Left lung (tissue), 10 donors: ENCODE results near the gene PAXX. TPM values are rescaled to one million over a fixed set of nuclear protein-coding genes. Genes with fewer than 3 reads are reported as not detected.

Source experiments
- ATAC-seq: fragments of 200-7000 bp; cut with Tn5 transposase; one replicate; pipeline ENCODE4 v1.9.1; 2020; ENCODE audit warnings: moderate library complexity
- DNase-seq, 4 donors: peaks; one replicate each; pipeline ENCODE4 v3.0.0-alpha.2; 2013 to 2020
- H3K27ac ChIP-seq, 2 donors: fragments of 200-600 bp; sonication (generic) in 1 of 2; one replicate each; pipeline versions ENCODE4 v1.5.0 to v1.8.0; 2020 to 2021
- H3K27me3 ChIP-seq, 2 donors: fragments of 200-600 bp; sonication (generic) in 1 of 2; one replicate each; pipeline versions ENCODE4 v1.5.0 to v1.8.0; 2020 to 2021
- H3K36me3 ChIP-seq, 2 donors: fragments of 200-600 bp; sonication (generic) in 1 of 2; one replicate each; pipeline versions ENCODE4 v1.5.0 to v1.8.0; 2020 to 2021
- H3K4me1 ChIP-seq, 2 donors: fragments of 200-600 bp; one replicate each; pipeline ENCODE4 v1.8.0; 2021
- H3K4me3 ChIP-seq, 2 donors: fragments of 200-600 bp; sonication (generic) in 1 of 2; one replicate each; pipeline versions ENCODE4 v1.5.0 to v1.8.0; 2020 to 2021; ENCODE audit warnings: mild to moderate bottlenecking in 1 of 2
- H3K9me3 ChIP-seq, 2 donors: fragments of 200-600 bp; sonication (generic) in 1 of 2; one replicate each; pipeline versions ENCODE4 v1.5.0 to v1.8.0; 2020 to 2021
- intact Hi-C, 2 donors: fragments of 100-400 bp; cut with DNase I; formaldehyde crosslinking; loops; one replicate each; pipeline versions ENCODE4 v1.11.2 to v1.14.2; 2022
- polyA plus RNA-seq, 6 donors: library from polyadenylated mRNA; unstranded; fragments of 120-200 nt; gene quantifications; one replicate each; pipeline ENCODE4 v1.2.1, GENCODE V29; 2013; ENCODE audit not compliant: insufficient read length in 6 of 6
- total RNA-seq, 2 donors: library from RNA; stranded (reverse); fragmentation: NEBNext Ultra II Directional; extraction: Animal tissue kit (Norgen Biotek cat#: 25700); gene quantifications; one replicate each; pipeline ENCODE4 v1.2.1, GENCODE V29; 2021
- TF ChIP-seq, protein P1 (sequence below), 2 donors: fragments of 200-600 bp; sonication (generic) in 1 of 2; IDR thresholded peaks; one replicate each; pipeline versions ENCODE4 v1.5.0 to v1.8.0; 2021; ENCODE audit warnings: antibody characterized with exemption in 2 of 2
- donor health status: DM: no; HTN: yes; CAD: no.
- donor health status: DM: no; HTN: no; CAD: no.

The PAXX gene
- total and polyA plus RNA-seq, 8 donors, result 28.1 to 56.6 (median 34.2) TPM

- DNase-seq (peak in 1 of 4 donors; percentile 49), ATAC-seq (no peak)
- H3K27ac ChIP-seq, result peak within 1 kb of the TSS in 1 of 2 donors; percentile 84
- peak within 1 kb of the TSS; percentile 49 to 52 for H3K4me3 ChIP-seq
- H3K27me3 ChIP-seq, result no peaks in the 10 kb centered on the region
- intact Hi-C loops, result no loop called here
- H3K4me1 ChIP-seq, result peaks cover 11 to 52% of the 10 kb centered on the region in 2 donors
- H3K36me3 ChIP-seq, result no peaks in the 10 kb centered on the region
- TF ChIP-seq, protein P1, sequence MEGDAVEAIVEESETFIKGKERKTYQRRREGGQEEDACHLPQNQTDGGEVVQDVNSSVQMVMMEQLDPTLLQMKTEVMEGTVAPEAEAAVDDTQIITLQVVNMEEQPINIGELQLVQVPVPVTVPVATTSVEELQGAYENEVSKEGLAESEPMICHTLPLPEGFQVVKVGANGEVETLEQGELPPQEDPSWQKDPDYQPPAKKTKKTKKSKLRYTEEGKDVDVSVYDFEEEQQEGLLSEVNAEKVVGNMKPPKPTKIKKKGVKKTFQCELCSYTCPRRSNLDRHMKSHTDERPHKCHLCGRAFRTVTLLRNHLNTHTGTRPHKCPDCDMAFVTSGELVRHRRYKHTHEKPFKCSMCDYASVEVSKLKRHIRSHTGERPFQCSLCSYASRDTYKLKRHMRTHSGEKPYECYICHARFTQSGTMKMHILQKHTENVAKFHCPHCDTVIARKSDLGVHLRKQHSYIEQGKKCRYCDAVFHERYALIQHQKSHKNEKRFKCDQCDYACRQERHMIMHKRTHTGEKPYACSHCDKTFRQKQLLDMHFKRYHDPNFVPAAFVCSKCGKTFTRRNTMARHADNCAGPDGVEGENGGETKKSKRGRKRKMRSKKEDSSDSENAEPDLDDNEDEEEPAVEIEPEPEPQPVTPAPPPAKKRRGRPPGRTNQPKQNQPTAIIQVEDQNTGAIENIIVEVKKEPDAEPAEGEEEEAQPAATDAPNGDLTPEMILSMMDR (IDR thresholded peaks at IDR 0.05), result no peak
- H3K9me3 ChIP-seq, result no peaks in the 10 kb centered on the region
These were observed 35.4 kb downstream of the PAXX start, which contains the start of gene ABCA2 for GRCh38 chr9:137027369-137028262. Gene ABCA2 (minus strand): TSS chr9:137028237. CDS start chr9:137028140, 97 bp downstream.

DNA sequence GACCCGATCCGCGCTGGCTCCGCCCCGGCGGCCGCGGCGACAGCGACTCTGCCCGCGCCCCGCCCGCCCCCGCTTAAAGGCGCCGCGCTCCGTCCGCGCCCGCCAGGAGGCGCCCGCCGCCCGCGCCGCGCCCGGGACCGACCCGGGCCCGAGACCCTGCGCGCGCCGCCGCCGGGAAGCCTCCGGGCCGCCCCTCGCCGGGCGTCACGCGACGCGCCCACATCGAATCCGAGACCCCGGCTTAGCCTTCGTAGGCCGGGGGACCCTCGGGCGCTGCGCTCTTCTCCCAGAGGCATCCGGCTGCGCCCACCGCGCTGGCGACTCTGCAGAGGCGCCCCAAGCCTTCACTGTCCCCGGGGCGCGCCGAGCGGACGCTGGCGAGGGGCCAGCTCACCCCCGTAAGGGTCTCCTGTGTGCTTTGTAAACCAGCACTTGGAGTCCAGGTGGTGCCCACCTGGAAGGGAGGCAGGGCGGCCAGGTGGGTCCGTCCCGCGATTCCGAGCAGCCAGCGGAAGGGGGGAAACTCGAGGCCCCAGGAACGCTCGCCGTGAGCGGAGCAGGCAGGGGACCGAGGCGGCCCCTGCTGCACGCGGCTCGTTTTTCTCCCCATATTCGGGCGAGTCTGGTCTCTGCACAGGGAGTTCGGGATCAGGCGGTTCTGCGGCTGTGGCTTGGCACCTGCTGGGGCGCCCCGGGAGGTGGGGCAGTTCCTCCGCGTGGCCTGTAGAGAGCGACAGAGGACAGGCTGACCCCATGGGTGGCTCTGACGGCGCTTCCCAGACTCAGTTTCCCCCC, 36.2 kb downstream of the PAXX start:
- TF ChIP-seq, protein P1 (IDR thresholded peaks at IDR 0.05), result peak in 1 of 2 donors; percentile 25
- H3K27ac ChIP-seq, result peak overlapping the region in 1 of 2 donors; percentile 84
- DNase-seq (peak in 3 of 4 donors; percentile 66 to 93 (median 74)), ATAC-seq (peak; percentile 74)
- intact Hi-C loops, result no loop called here
- H3K36me3 ChIP-seq, result no peaks in the 10 kb centered on the region
- no peaks in the 10 kb centered on the region for H3K27me3 ChIP-seq
- H3K4me1 ChIP-seq, result peaks cover 11 to 61% of the 10 kb centered on the region in 2 donors
- no peaks in the 10 kb centered on the region for H3K9me3 ChIP-seq
- H3K4me3 ChIP-seq, result peak overlapping the region; percentile 49 to 52

DNA sequence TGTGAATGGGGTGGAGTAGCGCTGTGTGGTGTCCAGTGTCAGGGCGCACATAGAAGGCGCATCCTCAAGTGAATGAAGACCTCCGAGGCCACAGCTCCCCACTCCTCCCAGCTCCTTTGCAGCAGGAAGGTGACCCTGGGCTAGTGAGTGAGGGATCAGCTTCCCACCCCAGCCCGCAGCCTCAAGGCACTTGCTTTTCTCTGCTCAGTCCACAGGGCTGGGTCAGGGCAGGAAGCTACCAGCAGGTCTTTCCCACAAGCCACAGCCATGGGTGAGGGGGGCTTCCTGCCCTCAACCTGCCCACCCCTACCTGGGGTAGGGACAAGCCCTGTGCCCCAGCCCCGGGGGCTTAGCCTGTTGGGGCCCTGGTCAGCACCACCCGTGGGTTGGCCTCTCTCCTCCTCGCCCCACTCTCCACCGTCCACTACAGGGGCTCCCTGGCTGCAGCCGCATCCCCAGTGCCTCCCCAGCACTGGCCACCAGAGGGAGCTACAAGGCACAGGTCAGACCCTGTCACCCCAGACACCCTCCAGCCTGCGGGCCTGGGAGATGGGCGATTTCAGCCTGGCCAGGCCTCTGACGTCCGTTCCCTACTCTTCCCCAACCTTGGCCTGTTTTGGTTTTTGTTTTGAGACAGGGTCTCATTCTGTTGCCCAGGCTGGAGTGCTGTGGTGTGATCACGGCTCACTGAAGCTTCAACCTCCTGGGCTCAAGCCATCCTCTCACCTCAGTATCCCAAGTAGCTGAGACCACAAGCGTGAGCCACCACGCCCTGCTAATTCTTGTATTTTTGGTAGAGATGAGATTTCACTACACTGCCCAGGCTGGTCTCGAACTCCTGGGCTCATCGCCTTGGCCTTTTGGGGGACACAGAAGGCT, 37.1 kb downstream of the PAXX start:
- intact Hi-C loops, result no loop called here
- Histone ChIP-seq H3K4me3 (peak overlapping the region; percentile 49 to 52), H3K4me1 (peaks cover 11 to 68% of the 10 kb centered on the region in 2 donors), H3K27ac (peak overlapping the region in 1 of 2 donors; percentile 84), H3K27me3 (no peaks in the 10 kb centered on the region), H3K36me3 (no peaks in the 10 kb centered on the region), H3K9me3 (no peaks in the 10 kb centered on the region)
- ATAC-seq (peak; percentile 81), DNase-seq (peak; percentile 45 to 96 (median 72))
- TF ChIP-seq, protein P1 (IDR thresholded peaks at IDR 0.05), result peak; percentile 67 to 97

DNA sequence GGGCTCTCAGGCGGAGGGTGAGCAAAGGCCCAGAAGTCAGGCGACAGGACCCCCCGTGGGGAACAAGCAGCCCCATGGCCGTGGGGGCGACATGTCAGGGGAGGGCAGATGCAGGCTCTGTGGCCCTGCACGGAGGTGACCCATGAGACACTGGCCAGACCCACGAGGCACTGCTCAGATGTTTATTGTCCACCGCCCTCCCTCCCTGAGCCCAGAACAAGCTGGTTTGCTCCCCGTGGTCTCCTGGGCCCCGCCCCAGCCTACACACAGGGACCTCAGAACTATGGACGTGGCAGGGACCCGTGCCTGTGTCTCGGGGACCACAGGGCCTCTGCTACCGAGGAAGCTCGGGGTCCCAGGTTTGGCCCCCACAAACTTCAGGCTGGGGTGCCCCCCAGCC, 37.8 kb downstream of the PAXX start:
- DNase-seq (no peak), ATAC-seq (no peak)
- H3K36me3 ChIP-seq, result no peaks in the 10 kb centered on the region
- intact Hi-C loops, result no loop called here
- H3K9me3 ChIP-seq, result no peaks in the 10 kb centered on the region
- H3K27me3 ChIP-seq, result no peaks in the 10 kb centered on the region
- H3K27ac ChIP-seq, result peak overlapping the region; percentile 26 to 84
- TF ChIP-seq, protein P1 (IDR thresholded peaks at IDR 0.05), result no peak
- H3K4me1 ChIP-seq, result peaks cover 18 to 75% of the 10 kb centered on the region in 2 donors
- peak overlapping the region in 1 of 2 donors; percentile 52 for H3K4me3 ChIP-seq
